Panc1 (cell line): ENCODE data around the gene BEX4.

Experiments
- POLR2AphosphoS5 ChIP-seq: IDR thresholded peaks from 2 replicates; pipeline ENCODE4 v1.6.1; 2012; ENCODE audit warnings: mild to moderate bottlenecking, low read depth, low read length, moderate library complexity
- SIN3A ChIP-seq: IDR thresholded peaks from 2 replicates; pipeline ENCODE4 v1.6.1; 2012; ENCODE audit warnings: low read depth, mild to moderate bottlenecking, low read length, moderate library complexity, borderline replicate concordance; ENCODE audit not compliant: insufficient read depth
- TF ChIP-seq, protein P1 (sequence below): fragments of 450-650 bp; IDR thresholded peaks from 2 replicates; pipeline ENCODE4 v1.5.1; 2017; ENCODE audit warnings: mild to moderate bottlenecking
- TF ChIP-seq, protein P2 (sequence below), 2 experiments: IDR thresholded peaks; 2 replicates each; pipeline ENCODE4 v1.6.1; 2011 to 2012; ENCODE audit warnings: low read depth in 2 of 2, control low read depth in 1 of 2, low read length in 1 of 2, mild to moderate bottlenecking in 1 of 2, moderate library complexity in 1 of 2; ENCODE audit not compliant: insufficient read depth in 1 of 2

DNA sequence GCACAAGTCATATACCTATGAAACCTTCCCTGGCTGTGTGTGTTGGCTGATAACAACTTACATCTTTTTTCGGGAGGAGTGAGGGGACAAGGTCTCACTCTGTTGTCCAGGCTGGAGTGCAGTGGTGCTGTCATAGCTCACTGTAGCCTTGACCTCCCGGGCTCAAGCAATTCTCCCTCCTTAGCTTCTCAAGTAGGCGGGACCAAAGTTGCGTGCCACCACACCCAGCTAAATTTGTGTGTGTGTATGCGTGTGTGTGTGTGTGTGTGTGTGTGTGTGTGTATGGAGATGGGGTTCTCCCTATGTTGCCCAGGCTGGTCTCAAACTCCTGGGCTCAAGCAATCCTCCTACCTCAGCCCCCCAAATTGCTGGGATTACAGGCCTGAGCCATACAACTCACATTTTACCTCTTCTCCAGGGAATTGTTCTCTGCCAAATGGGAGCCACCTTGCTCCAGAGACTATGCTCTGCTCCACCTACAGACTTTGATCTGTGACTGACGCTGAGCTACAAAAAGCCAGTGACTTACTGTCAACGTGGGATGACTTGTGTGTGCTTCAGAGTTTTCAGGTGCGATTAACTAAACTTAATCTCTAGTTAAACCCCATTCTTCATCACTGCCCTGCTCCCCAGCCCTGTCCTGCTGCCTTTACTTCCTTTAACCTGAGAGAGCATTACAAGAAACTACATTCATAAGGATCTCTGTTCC is 2.0 kb upstream of the BEX4 start:
- TF ChIP-seq SIN3A (no peak), POLR2AphosphoS5 (no peak)
- TF ChIP-seq, protein P1, sequence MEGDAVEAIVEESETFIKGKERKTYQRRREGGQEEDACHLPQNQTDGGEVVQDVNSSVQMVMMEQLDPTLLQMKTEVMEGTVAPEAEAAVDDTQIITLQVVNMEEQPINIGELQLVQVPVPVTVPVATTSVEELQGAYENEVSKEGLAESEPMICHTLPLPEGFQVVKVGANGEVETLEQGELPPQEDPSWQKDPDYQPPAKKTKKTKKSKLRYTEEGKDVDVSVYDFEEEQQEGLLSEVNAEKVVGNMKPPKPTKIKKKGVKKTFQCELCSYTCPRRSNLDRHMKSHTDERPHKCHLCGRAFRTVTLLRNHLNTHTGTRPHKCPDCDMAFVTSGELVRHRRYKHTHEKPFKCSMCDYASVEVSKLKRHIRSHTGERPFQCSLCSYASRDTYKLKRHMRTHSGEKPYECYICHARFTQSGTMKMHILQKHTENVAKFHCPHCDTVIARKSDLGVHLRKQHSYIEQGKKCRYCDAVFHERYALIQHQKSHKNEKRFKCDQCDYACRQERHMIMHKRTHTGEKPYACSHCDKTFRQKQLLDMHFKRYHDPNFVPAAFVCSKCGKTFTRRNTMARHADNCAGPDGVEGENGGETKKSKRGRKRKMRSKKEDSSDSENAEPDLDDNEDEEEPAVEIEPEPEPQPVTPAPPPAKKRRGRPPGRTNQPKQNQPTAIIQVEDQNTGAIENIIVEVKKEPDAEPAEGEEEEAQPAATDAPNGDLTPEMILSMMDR = no peak
- TF ChIP-seq, protein P2, sequence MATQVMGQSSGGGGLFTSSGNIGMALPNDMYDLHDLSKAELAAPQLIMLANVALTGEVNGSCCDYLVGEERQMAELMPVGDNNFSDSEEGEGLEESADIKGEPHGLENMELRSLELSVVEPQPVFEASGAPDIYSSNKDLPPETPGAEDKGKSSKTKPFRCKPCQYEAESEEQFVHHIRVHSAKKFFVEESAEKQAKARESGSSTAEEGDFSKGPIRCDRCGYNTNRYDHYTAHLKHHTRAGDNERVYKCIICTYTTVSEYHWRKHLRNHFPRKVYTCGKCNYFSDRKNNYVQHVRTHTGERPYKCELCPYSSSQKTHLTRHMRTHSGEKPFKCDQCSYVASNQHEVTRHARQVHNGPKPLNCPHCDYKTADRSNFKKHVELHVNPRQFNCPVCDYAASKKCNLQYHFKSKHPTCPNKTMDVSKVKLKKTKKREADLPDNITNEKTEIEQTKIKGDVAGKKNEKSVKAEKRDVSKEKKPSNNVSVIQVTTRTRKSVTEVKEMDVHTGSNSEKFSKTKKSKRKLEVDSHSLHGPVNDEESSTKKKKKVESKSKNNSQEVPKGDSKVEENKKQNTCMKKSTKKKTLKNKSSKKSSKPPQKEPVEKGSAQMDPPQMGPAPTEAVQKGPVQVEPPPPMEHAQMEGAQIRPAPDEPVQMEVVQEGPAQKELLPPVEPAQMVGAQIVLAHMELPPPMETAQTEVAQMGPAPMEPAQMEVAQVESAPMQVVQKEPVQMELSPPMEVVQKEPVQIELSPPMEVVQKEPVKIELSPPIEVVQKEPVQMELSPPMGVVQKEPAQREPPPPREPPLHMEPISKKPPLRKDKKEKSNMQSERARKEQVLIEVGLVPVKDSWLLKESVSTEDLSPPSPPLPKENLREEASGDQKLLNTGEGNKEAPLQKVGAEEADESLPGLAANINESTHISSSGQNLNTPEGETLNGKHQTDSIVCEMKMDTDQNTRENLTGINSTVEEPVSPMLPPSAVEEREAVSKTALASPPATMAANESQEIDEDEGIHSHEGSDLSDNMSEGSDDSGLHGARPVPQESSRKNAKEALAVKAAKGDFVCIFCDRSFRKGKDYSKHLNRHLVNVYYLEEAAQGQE (IDR thresholded peaks at IDR 0.05; ENCODE audit: insufficient read depth in 1 of 2, low read depth in 2 of 2, low read length in 1 of 2) = no peak
